Neural crest cell (in vitro differentiated cells): ENCODE results near the gene PICK1. TPM values are rescaled to one million over a fixed set of nuclear protein-coding genes. Genes with fewer than 3 reads are reported as not detected.

Source experiments
- DNase-seq: peaks from one replicate; pipeline ENCODE4 v3.0.0; 2021; ENCODE audit warnings: low read depth, mixed read lengths, low spot score
- H3K27ac Mint-ChIP-seq: one replicate; pipeline ENCODE4 v1.8.0; 2021; ENCODE audit warnings: mild to moderate bottlenecking, mixed read lengths; ENCODE audit not compliant: unreplicated experiment
- H3K27me3 Mint-ChIP-seq: 2 replicates; pipeline ENCODE4 v1.8.0; 2021; ENCODE audit warnings: low read depth, mild to moderate bottlenecking, mixed read lengths
- H3K36me3 Mint-ChIP-seq: 2 replicates; pipeline ENCODE4 v1.8.0; 2021; ENCODE audit warnings: low read depth, mild to moderate bottlenecking, mixed read lengths
- H3K4me1 Mint-ChIP-seq: 2 replicates; pipeline ENCODE4 v1.8.0; 2021; ENCODE audit warnings: mixed read lengths
- H3K4me3 Mint-ChIP-seq: one replicate; pipeline ENCODE4 v1.8.0; 2021; ENCODE audit warnings: mild to moderate bottlenecking, mixed read lengths
- H3K9me3 Mint-ChIP-seq: 2 replicates; pipeline ENCODE4 v1.8.0; 2021; ENCODE audit warnings: mixed read lengths
- CTCF ChIP-seq: fragments of 200-600 bp; sonication (generic); conservative IDR thresholded peaks from 2 replicates; pipeline ENCODE4 v1.5.0; 2021; ENCODE audit warnings: antibody characterized with exemption, mild to moderate bottlenecking
- long read RNA-seq: library from polyadenylated mRNA; unstranded; transcript quantifications from one replicate; pipeline ENCODE4 v2.0.0, GENCODE V29; 2020
- total RNA-seq: library from RNA; stranded (reverse); gene quantifications from 2 replicates; pipeline ENCODE4 v1.2.1, GENCODE V29; 2021

PICK1 gene
- total RNA-seq = 20.1 and 24.0 TPM in 2 replicates
- long read RNA-seq, partial matches to known transcripts = 0 of 1 reads
- long read RNA-seq, other reads (novel, unspliced or antisense) = 1 of 1 reads

- Mint-ChIP-seq H3K4me3 (peak within 1 kb of the TSS; percentile 94), H3K4me1 (peaks cover 24% of the 10 kb centered on the region), H3K27me3 (no peaks in the 10 kb centered on the region), H3K9me3 (no peaks in the 10 kb centered on the region), H3K27ac (peak within 1 kb of the TSS; percentile 98), H3K36me3 (peaks cover 2% of the 10 kb centered on the region)
- peak; percentile 74 for DNase-seq
- no peak for TF ChIP-seq CTCF
These were observed at the start of gene PICK1 for GRCh38 chr22:38056969-38057891. Gene PICK1 (plus strand): TSS chr22:38057404. CDS start chr22:38057810, 406 bp downstream.

- no peak for DNase-seq
- peaks cover 3% of the 10 kb centered on the region for H3K36me3 Mint-ChIP-seq
- no peaks in the 10 kb centered on the region for H3K9me3 Mint-ChIP-seq
- H3K27me3 Mint-ChIP-seq = no peaks in the 10 kb centered on the region
- H3K4me1 Mint-ChIP-seq = peaks cover 34% of the 10 kb centered on the region
- H3K4me3 Mint-ChIP-seq = peak overlapping the region; percentile 36
- no peak overlapping the region for H3K27ac Mint-ChIP-seq
- no peak for TF ChIP-seq CTCF
These were observed 48.0 kb upstream of the PICK1 start for GRCh38 chr22:38009000-38009806.

GRCh38 chr22:38012604-38013072 lies 44.6 kb upstream of the PICK1 start:
- no peak overlapping the region for H3K4me3 Mint-ChIP-seq
- peaks cover 6% of the 10 kb centered on the region for H3K36me3 Mint-ChIP-seq
- H3K4me1 Mint-ChIP-seq = peaks cover 58% of the 10 kb centered on the region
- TF ChIP-seq CTCF = no peak
- H3K27me3 Mint-ChIP-seq = no peaks in the 10 kb centered on the region
- peak overlapping the region; percentile 16 for H3K27ac Mint-ChIP-seq
- peaks cover 3% of the 10 kb centered on the region for H3K9me3 Mint-ChIP-seq
- DNase-seq = no peak

DNA sequence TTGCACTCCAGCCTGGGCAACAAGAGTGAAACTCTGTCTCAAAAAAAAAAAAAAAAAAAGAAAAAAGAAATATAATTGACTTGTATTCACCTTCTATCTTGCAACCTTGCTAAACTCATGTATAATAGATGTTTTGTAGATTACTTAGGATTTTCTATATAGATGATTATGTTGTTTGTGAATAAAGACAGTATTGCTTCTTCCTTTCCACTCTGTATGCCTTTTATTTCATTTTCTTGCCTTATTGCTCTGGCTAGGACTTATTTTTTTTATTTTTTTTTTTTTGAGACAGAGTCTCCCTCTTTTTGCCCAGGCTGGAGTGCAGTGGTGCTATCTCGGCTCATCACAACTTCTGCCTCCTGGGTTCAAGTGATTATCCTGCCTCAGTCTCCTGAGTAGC lies 43.1 kb upstream of the PICK1 start:
- peaks cover 3% of the 10 kb centered on the region for H3K9me3 Mint-ChIP-seq
- peaks cover 6% of the 10 kb centered on the region for H3K36me3 Mint-ChIP-seq
- H3K27ac Mint-ChIP-seq = no peak overlapping the region
- no peak for DNase-seq
- no peaks in the 10 kb centered on the region for H3K27me3 Mint-ChIP-seq
- no peak for TF ChIP-seq CTCF
- H3K4me1 Mint-ChIP-seq = peaks cover 67% of the 10 kb centered on the region
- H3K4me3 Mint-ChIP-seq = no peak overlapping the region
